Gastrocnemius medialis (tissue), 4 donors: ENCODE results near the gene ALDH8A1.

Source experiments
- CTCF ChIP-seq, 5 experiments: fragments of 450-650 bp in 3 of 5; fragments of 200-600 bp in 2 of 5; sonication (generic) in 2 of 5; IDR thresholded peaks in 4 of 5; conservative IDR thresholded peaks in 1 of 5; 1 replicate in 4 of 5; 2 replicates in 1 of 5; pipeline ENCODE4 v1.5.1; 2016 to 2019; ENCODE audit warnings: antibody characterized with exemption in 5 of 5, mild to moderate bottlenecking in 3 of 5, moderate library complexity in 3 of 5
- POLR2A ChIP-seq, 2 donors: fragments of 450-650 bp; IDR thresholded peaks; one replicate each; pipeline ENCODE4 v1.6.1; 2017; ENCODE audit warnings: antibody characterized with exemption in 2 of 2, mild to moderate bottlenecking in 2 of 2, moderate library complexity in 2 of 2

DNA sequence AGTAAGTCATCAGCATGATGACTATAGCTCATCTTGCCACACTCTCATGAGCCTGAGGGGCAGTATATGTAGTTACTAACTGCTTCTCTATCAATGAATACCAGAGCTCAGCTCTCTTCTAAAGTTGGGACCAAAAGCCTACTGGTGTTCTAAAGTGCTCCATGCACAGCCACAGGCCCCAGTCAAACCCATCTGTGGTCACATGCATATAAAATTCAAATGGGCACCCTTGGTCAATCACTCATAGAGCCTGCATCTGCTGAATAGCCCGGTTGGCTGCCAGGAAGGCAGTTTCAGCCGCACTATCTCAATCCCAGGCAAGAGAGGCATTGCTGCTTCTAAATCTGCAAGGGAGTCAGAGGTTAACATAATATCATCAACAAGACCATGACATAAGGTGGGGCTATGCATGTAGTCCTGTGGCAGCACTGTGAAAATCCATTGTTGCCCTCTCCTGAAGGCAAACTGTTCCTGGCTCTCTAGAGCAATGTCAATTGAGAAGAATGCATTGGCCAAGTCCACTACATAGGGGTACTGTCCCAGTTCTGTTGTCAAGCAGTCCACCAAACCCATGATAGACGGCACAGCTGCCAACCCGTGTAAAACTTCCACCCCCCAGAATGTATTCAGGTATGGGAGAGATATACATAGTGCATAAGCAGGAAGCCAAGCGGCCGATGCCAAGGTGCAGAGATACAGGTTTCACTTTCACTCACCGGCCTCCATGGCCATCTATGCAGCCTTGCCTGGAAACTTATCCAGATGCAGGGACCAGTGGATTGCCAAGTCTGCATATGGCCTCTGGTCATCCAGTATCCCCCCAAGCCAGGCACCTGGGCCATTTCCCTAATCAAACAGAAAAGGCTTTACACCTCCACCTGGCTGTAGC is 76.2 kb downstream of the ALDH8A1 start:
- no peak for TF ChIP-seq POLR2A (IDR thresholded peaks at IDR 0.05)
- no peak for TF ChIP-seq CTCF (IDR thresholded peaks at IDR 0.05 in 4 of 5, conservative IDR thresholded peaks at IDR 0.05 in 1 of 5)
